Osteoblast (primary cell): Measurements from ENCODE around the gene PLOD3. TPM values are rescaled to one million over a fixed set of nuclear protein-coding genes. Genes with fewer than 3 reads are reported as not detected.
"Not testable (repeated sequence)": the region's sequence is repeated elsewhere in the genome, so short reads cannot be mapped to it uniquely, and the experiment has no call there.

Source experiments
- DNase-seq: peaks from one replicate; pipeline ENCODE4 v3.0.0; 2011; ENCODE audit warnings: low spot score, mixed read lengths; ENCODE audit not compliant: insufficient read length; ENCODE audit errors: missing footprints
- H2AFZ ChIP-seq: 2 replicates; pipeline ENCODE4 v1.6.0; 2011; ENCODE audit warnings: mild to moderate bottlenecking, low read length
- H3K27ac ChIP-seq: 2 replicates; pipeline ENCODE4 v1.5.1; 2011; ENCODE audit warnings: mild to moderate bottlenecking, low read depth, low read length, moderate library complexity
- H3K27me3 ChIP-seq: 2 replicates; pipeline ENCODE4 v1.6.0; 2012; ENCODE audit warnings: mild to moderate bottlenecking, control low read depth, inconsistent platforms, low read length, moderate library complexity; ENCODE audit not compliant: insufficient read depth
- H3K36me3 ChIP-seq: 2 replicates; pipeline ENCODE4 v1.5.1; 2011; ENCODE audit warnings: mild to moderate bottlenecking, low read length, control low read depth, moderate library complexity; ENCODE audit not compliant: insufficient read depth
- H3K4me1 ChIP-seq: 2 replicates; pipeline ENCODE4 v1.5.1; 2011; ENCODE audit warnings: mild to moderate bottlenecking, low read length, control low read depth, moderate library complexity; ENCODE audit not compliant: insufficient read depth
- H3K4me2 ChIP-seq: 2 replicates; pipeline ENCODE4 v1.6.0; 2011; ENCODE audit warnings: mild to moderate bottlenecking, low read length; ENCODE audit not compliant: insufficient read depth
- H3K4me3 ChIP-seq: fragments of 200-600 bp; sonication (generic); 3 replicates; pipeline ENCODE4 v1.5.1; 2012; ENCODE audit warnings: mild to moderate bottlenecking, low read length, inconsistent platforms; ENCODE audit not compliant: insufficient read depth
- H3K79me2 ChIP-seq: 2 replicates; pipeline ENCODE4 v1.6.0; 2012; ENCODE audit warnings: mild to moderate bottlenecking, low read length, control low read depth, inconsistent platforms; ENCODE audit not compliant: insufficient read depth
- H3K9me3 ChIP-seq: 2 replicates; pipeline ENCODE4 v1.5.1; 2011; ENCODE audit warnings: low read depth, low read length, control low read depth
- H4K20me1 ChIP-seq: 2 replicates; pipeline ENCODE4 v1.6.0; 2012; ENCODE audit warnings: mild to moderate bottlenecking, low read length, control low read depth; ENCODE audit not compliant: insufficient read depth
- total RNA-seq: library from RNA; depleted of rRNA; stranded (reverse); fragments of >200 nt; gene quantifications from 2 replicates; pipeline ENCODE4 v1.2.3, GENCODE V29; 2012
- TF ChIP-seq, protein P1 (sequence below): IDR thresholded peaks from 2 replicates; pipeline ENCODE4 v1.5.1; 2011; ENCODE audit warnings: mild to moderate bottlenecking, low read depth, low read length, moderate library complexity; ENCODE audit errors: extremely low read depth

Gene PLOD3, protein sequence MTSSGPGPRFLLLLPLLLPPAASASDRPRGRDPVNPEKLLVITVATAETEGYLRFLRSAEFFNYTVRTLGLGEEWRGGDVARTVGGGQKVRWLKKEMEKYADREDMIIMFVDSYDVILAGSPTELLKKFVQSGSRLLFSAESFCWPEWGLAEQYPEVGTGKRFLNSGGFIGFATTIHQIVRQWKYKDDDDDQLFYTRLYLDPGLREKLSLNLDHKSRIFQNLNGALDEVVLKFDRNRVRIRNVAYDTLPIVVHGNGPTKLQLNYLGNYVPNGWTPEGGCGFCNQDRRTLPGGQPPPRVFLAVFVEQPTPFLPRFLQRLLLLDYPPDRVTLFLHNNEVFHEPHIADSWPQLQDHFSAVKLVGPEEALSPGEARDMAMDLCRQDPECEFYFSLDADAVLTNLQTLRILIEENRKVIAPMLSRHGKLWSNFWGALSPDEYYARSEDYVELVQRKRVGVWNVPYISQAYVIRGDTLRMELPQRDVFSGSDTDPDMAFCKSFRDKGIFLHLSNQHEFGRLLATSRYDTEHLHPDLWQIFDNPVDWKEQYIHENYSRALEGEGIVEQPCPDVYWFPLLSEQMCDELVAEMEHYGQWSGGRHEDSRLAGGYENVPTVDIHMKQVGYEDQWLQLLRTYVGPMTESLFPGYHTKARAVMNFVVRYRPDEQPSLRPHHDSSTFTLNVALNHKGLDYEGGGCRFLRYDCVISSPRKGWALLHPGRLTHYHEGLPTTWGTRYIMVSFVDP
- total RNA-seq: 78.7 and 81.8 TPM in 2 replicates

DNA sequence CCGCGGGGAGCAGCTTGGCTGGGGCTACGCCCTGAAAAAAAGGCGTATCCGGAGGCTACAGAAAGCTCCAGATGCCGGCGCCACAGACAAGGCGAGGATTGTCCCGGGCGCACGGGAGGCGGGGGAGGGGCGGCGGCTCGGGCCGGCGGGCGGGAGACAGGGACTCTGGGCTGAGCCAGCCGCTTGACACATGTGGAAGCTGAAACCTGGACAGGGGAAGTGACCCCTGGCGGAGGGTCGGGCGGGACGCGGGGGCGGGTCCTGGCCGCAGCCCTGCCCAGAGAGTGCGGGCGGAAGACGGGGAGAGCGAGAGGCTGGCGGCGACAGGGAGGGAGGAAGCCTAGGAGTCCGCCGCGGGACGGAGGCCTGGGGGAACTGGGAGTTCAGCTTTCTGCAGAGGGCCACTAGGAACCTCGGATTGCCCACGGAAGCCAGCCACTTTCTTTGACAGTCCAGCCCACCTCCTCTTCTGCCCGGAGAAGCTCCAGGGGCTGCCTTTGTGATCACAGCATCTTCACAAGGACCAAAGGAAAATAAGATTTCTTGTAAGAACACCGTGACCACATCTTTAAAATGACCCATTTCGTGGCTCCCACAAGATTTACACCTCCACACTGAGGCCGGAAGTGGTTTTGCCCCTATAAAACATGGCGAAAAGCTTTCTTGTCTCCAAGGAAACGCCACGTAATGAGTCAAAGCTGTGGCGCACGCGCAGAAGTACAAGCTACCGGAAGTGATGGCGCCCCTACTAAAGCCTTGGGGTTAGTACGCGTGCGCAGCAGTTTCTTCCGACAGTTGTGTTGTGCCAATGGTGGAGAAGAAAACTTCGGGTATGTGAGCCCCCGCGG is at the start of gene PLOD3, which contains the start of gene ZNHIT1:
Gene PLOD3 (minus strand): TSS at position 194 of the 848 bp plus-strand sequence. CDS start 307 bp downstream, outside the sequence.
Gene ZNHIT1 (plus strand): TSS at position 778 of the 848 bp plus-strand sequence. CDS start 31 bp downstream, at position 809.
- Histone ChIP-seq H2AFZ (peak within 1 kb of the TSS; percentile 84), H3K9me3 (no peaks in the 10 kb centered on the region), H3K27ac (peak within 1 kb of the TSS; percentile 75), H3K79me2 (peaks cover 68% of the 10 kb centered on the region), H3K4me2 (peak within 1 kb of the TSS; percentile 91), H3K4me1 (peaks cover 16% of the 10 kb centered on the region), H4K20me1 (peaks cover 4% of the 10 kb centered on the region), H3K36me3 (peaks cover 11% of the 10 kb centered on the region), H3K27me3 (no peaks in the 10 kb centered on the region), H3K4me3 (peak within 1 kb of the TSS; percentile 89)
- TF ChIP-seq, protein P1, sequence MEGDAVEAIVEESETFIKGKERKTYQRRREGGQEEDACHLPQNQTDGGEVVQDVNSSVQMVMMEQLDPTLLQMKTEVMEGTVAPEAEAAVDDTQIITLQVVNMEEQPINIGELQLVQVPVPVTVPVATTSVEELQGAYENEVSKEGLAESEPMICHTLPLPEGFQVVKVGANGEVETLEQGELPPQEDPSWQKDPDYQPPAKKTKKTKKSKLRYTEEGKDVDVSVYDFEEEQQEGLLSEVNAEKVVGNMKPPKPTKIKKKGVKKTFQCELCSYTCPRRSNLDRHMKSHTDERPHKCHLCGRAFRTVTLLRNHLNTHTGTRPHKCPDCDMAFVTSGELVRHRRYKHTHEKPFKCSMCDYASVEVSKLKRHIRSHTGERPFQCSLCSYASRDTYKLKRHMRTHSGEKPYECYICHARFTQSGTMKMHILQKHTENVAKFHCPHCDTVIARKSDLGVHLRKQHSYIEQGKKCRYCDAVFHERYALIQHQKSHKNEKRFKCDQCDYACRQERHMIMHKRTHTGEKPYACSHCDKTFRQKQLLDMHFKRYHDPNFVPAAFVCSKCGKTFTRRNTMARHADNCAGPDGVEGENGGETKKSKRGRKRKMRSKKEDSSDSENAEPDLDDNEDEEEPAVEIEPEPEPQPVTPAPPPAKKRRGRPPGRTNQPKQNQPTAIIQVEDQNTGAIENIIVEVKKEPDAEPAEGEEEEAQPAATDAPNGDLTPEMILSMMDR: no peak
- peak; percentile 99 for DNase-seq

DNA sequence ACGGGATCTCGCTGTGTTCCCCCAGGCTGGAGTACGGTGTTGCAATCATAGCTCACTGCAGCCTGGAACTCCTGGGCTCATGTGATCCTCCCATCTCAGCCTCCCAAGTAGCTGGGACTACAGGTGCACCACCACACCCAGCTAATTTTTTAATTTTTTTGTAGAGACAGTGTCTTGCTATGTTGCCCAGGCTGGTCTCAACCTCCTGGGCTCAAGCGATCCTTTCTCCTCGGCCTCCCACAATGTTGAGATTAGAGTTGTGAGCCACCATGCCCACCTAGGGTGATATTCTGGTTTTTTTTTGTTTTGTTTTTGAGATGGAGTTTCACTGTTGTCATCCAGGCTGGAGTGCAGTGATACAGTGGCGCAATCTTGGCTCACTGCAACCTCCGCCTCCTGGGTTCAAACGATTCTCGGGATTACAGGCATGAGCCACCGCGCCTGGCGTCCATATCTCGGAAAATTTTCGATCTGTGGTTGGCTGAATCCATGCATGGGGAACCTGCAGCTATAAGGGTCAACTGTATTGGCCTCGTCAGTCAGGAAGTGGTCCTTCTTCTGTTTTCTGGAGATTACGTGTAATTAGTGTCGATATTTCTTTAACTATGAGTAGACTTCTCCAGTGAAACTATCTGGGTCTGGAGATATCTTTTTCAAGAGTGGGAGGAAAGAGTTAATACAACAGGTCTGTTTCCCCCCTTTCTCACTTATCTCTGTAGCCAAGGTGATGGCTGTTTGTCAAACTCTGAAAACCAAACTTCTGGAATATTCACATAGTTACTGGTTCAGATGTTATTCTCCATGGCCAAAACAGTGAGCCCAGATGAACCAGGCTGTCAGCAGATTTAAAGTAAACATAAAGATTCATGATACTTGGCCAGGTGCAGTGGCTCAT is 48.5 kb upstream of the PLOD3 start:
- Histone ChIP-seq H3K79me2 (no peaks in the 10 kb centered on the region), H2AFZ (no peak overlapping the region), H3K27me3 (no peaks in the 10 kb centered on the region), H4K20me1 (no peaks in the 10 kb centered on the region), H3K36me3 (no peaks in the 10 kb centered on the region), H3K4me1 (peaks cover 2% of the 10 kb centered on the region), H3K4me2 (no peak overlapping the region), H3K9me3 (no peaks in the 10 kb centered on the region), H3K4me3 (no peak overlapping the region), H3K27ac (no peak overlapping the region)
- TF ChIP-seq, protein P1: no peak
- DNase-seq: no peak

DNA sequence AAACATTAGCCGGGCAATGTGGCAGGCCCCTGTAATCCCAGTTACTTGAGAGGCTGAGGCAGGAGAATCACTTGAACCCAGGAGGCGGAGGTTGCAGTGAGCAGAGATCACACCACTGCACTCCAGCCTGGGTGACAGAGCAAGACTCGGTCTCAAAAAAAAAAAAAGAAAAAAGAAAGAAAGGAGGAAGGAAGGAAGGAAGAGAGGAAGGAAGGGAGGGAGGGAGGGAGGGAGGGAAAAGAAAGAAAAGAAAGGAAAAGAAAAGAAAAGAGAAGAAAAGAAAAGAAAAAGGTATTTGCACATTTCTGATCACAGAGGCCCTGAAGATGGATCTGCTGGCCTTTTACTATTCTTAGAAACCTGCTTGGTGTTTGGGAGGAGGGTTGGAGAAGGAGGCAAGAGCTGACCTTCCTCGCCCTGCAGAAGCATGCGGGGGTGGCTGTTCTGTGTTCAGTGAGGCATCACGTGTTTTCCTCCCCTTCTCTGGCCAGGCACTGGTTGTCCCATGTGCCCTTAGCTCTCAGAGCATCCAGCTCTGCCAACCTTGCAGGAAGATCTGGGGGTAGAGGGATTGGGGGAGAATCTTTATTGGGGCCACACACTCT is 46.8 kb upstream of the PLOD3 start:
- not testable (repeated sequence) for H3K27ac ChIP-seq, H3K4me1 ChIP-seq, H3K27me3 ChIP-seq, H3K4me2 ChIP-seq, H3K36me3 ChIP-seq, H4K20me1 ChIP-seq, H3K79me2 ChIP-seq, H3K9me3 ChIP-seq, H3K4me3 ChIP-seq
- peak; percentile 45 for DNase-seq
- H2AFZ ChIP-seq: peak overlapping the region; percentile 56
